ENCODE results near the gene SRD5A1.

DNA sequence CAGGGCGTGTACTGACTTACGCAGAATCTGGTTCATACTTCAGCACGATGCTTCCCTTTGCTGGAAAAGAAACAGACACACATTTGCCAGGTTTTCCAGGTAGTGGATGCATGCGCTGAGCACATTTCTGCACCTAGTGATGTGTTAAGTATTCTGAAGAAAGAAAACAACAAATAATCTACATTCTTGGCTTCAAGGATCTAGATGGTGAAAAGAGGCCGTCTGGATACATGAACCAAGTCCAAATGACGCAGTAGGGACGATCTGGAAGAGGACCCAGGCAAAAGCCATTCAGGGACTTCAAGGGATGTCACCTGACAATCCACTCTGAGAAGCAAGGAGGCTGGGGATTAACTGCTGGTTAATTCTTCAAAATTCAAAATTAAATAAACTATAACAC, 30.8 kb upstream of the SRD5A1 start:
- TF ChIP-seq, protein P1, sequence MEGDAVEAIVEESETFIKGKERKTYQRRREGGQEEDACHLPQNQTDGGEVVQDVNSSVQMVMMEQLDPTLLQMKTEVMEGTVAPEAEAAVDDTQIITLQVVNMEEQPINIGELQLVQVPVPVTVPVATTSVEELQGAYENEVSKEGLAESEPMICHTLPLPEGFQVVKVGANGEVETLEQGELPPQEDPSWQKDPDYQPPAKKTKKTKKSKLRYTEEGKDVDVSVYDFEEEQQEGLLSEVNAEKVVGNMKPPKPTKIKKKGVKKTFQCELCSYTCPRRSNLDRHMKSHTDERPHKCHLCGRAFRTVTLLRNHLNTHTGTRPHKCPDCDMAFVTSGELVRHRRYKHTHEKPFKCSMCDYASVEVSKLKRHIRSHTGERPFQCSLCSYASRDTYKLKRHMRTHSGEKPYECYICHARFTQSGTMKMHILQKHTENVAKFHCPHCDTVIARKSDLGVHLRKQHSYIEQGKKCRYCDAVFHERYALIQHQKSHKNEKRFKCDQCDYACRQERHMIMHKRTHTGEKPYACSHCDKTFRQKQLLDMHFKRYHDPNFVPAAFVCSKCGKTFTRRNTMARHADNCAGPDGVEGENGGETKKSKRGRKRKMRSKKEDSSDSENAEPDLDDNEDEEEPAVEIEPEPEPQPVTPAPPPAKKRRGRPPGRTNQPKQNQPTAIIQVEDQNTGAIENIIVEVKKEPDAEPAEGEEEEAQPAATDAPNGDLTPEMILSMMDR (IDR thresholded peaks at IDR 0.05; ENCODE audit: insufficient read depth, low read length): no peak
- TF ChIP-seq POLR2AphosphoS5 (IDR thresholded peaks at IDR 0.05; ENCODE audit: low read depth): no peak

Measured in HL-60 (cell line).